ENCODE results near the gene NAA25. TPM values are rescaled to one million over a fixed set of nuclear protein-coding genes. Genes with fewer than 3 reads are reported as not detected.
"Not testable (repeated sequence)": the region's sequence is repeated elsewhere in the genome, so short reads cannot be mapped to it uniquely, and the experiment has no call there.

Gene NAA25
- total RNA-seq, 5 donors from 2014 or later (not counting 1 experiment from before 2014, with no cell fraction given): 25.0 to 41.6 (median 31.0) TPM

DNA sequence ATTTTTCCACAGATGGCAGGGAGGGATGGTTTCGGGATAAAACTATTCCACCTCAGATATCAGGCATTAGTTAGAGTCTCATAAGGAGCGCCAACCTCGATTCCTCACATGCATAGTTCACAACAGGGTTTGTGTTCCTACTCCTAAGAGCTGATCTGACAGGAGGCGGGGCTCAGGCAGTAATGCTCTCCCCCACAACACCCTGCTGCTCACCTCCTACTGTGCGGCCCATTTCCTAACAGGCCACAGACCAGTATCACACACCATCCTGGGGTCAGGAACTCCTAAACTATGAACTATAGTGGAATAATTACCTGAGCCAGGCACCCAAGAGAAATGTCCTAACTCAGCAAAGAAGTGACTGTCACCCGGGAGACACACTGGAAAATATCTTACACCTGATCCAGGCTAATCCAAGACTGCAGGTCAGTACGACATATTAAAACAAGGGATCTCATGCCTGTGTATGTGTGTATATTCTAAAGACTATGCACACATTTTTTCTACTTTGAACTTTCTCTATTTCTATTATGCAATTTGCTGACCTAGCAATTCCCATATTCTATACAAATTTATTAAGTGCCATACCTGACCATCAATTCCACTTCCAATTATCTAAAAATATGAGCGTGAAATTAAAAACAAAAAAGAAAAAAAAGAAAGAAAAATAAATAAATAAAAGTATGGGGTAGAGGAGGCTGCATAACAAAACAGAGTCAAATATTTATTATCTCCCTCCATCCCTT is 4.7 kb downstream of the NAA25 start:
- no peaks in the 10 kb centered on the region for H3K27me3 ChIP-seq (replicated peaks in 1 of 2; ENCODE audit: control insufficient read depth in 2 of 2, extremely low read depth in 1 of 2, insufficient read depth in 2 of 2, low read length in 1 of 2)
- Mint-ChIP-seq H3K4me1 (peaks cover 60 to 67% (median 61%) of the 10 kb centered on the region in 3 donors), H3K9me3 (no peaks in the 10 kb centered on the region), H3K27ac (peak overlapping the region in 1 of 2 donors; percentile 5), H3K4me3 (no peak overlapping the region), H3K27me3 (no peaks in the 10 kb centered on the region), H3K36me3 (peaks cover 13% of the 10 kb centered on the region)
- H3K27ac ChIP-seq (ENCODE audit: low read length): no peak overlapping the region
- 86% methylated on average over 3 of the region's 8 CpGs for WGBS (ENCODE audit: insufficient coverage)
- ChIA-PET CTCF (no interaction called here), POLR2A (no interaction called here)
- peaks cover 11 to 27% of the 10 kb centered on the region in 2 experiments for H3K4me1 ChIP-seq (ENCODE audit: control insufficient read depth in 1 of 2, extremely low read depth in 1 of 2, insufficient read depth in 2 of 2, low read length in 2 of 2)
- H3K9me3 ChIP-seq: no peaks in the 10 kb centered on the region
- H3K36me3 ChIP-seq (ENCODE audit: control insufficient read depth in 2 of 2, extremely low read depth in 1 of 2, insufficient read depth in 1 of 2, low read length in 1 of 2): peaks cover 6 to 13% of the 10 kb centered on the region in 2 donors
- DNase-seq: no peak
- no peak overlapping the region for H3K4me3 ChIP-seq (ENCODE audit: control insufficient read depth in 1 of 2, extremely low read depth in 1 of 2, low read length in 1 of 2)
- no peak for ATAC-seq (replicated peaks in 1 of 4)

DNA sequence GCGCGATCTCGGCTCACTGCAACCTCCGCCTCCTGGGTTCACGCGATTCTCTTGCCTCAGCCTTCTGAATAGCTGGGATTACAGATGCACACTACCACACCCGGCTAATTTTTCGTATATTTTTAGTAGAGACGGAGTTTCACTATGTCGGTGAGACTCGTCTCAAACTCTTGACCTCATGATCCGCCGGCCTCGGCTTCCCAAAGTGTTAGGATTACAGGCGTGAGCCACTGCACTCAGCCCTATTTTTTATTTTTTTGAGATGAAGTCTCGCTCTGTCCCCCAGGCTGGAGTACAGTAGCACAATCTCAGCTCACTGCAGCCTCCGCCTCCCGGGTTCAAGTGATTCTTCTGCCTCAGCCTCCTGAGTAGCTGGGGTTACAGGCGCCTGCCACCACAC is 5.8 kb downstream of the NAA25 start:
- H3K27ac Mint-ChIP-seq; H3K9me3 Mint-ChIP-seq; H3K27me3 Mint-ChIP-seq; H3K4me3 Mint-ChIP-seq; ATAC-seq (replicated peaks in 1 of 4); DNase-seq; H3K27me3 ChIP-seq (replicated peaks in 1 of 2; ENCODE audit: control insufficient read depth in 2 of 2, extremely low read depth in 1 of 2, insufficient read depth in 2 of 2, low read length in 1 of 2); CTCF ChIA-PET; POLR2A ChIA-PET; H3K27ac ChIP-seq (ENCODE audit: low read length); H3K9me3 ChIP-seq; H3K4me3 ChIP-seq (ENCODE audit: control insufficient read depth in 1 of 2, extremely low read depth in 1 of 2, low read length in 1 of 2): not testable (repeated sequence)
- 92% methylated on average over 14 of the region's 19 CpGs for WGBS (ENCODE audit: insufficient coverage)
- Histone ChIP-seq H3K36me3 (ENCODE audit: control insufficient read depth in 2 of 2, extremely low read depth in 1 of 2, insufficient read depth in 1 of 2, low read length in 1 of 2) (peaks cover 6 to 17% of the 10 kb centered on the region in 2 donors), H3K4me1 (ENCODE audit: control insufficient read depth in 1 of 2, extremely low read depth in 1 of 2, insufficient read depth in 2 of 2, low read length in 2 of 2) (peaks cover 10 to 21% of the 10 kb centered on the region in 2 experiments)
- Mint-ChIP-seq H3K4me1 (peaks cover 60 to 63% (median 62%) of the 10 kb centered on the region in 3 donors), H3K36me3 (peaks cover 18% of the 10 kb centered on the region)

DNA sequence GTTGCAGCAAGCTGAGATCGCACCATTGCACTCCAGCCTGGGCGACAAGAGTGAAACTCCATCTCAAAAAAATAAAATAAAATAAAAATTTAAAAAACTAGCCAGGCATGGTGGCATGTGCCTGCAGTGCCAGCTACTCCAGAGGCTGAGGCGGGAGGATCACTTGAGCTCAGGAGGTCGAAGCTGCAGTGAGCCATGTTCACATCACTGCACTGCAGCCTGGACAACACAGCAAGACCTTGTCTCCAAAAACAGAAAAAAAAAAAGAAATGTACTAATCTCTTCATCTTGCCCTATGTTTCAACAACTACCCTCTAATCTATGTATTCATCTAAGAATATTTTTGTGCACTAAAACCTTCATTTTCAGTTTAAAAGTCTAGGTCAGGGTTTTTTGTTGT is 6.5 kb downstream of the NAA25 start:
- no peak for DNase-seq
- H3K36me3 ChIP-seq (ENCODE audit: control insufficient read depth in 2 of 2, extremely low read depth in 1 of 2, insufficient read depth in 1 of 2, low read length in 1 of 2): peaks cover 6 to 19% of the 10 kb centered on the region in 2 donors
- peaks cover 4 to 17% of the 10 kb centered on the region in 2 experiments for H3K4me1 ChIP-seq (ENCODE audit: control insufficient read depth in 1 of 2, extremely low read depth in 1 of 2, insufficient read depth in 2 of 2, low read length in 2 of 2)
- peaks cover 18% of the 10 kb centered on the region for H3K36me3 Mint-ChIP-seq
- no peak overlapping the region for H3K4me3 ChIP-seq (ENCODE audit: control insufficient read depth in 1 of 2, extremely low read depth in 1 of 2, low read length in 1 of 2)
- H3K9me3 ChIP-seq: no peaks in the 10 kb centered on the region
- H3K27me3 ChIP-seq (replicated peaks in 1 of 2; ENCODE audit: control insufficient read depth in 2 of 2, extremely low read depth in 1 of 2, insufficient read depth in 2 of 2, low read length in 1 of 2): no peaks in the 10 kb centered on the region
- H3K4me1 Mint-ChIP-seq: peaks cover 55 to 57% (median 56%) of the 10 kb centered on the region in 3 donors
- ChIA-PET CTCF (no interaction called here), POLR2A (interaction anchor here in 1 of 2 donors (0.6 kb wide), 1 partner anchor 88 kb away, joined by 5 read pairs; no protein-coding TSS in a partner anchor)
- no peaks in the 10 kb centered on the region for H3K27me3 Mint-ChIP-seq
- no peak overlapping the region for H3K4me3 Mint-ChIP-seq
- 100% methylated on average over 1 of the region's 4 CpGs for WGBS (ENCODE audit: insufficient coverage)
- ATAC-seq (replicated peaks in 1 of 4): no peak
- no peak overlapping the region for H3K27ac Mint-ChIP-seq
- no peaks in the 10 kb centered on the region for H3K9me3 Mint-ChIP-seq
- no peak overlapping the region for H3K27ac ChIP-seq (ENCODE audit: low read length)

DNA sequence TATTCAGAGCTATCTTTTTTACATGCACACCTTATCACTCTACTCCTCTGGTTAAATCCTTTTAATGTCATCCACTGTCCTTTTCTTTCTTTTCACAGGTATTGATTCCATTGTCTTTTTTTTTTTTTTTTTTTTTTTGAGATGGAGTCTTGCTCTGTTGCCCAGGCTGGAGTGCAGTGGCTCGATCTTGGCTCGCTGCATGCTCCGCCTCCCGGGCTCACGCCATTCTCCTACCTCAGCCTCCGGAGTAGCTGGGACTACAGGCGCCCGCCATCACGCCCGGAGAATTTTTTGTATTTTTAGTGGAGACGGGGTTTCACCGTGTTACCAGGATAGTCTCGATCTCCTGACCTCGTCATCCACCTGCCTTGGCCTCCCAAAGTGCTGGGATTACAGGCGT is 8.1 kb downstream of the NAA25 start:
- not testable (repeated sequence) for H3K9me3 Mint-ChIP-seq; H3K4me3 ChIP-seq (ENCODE audit: control insufficient read depth in 1 of 2, extremely low read depth in 1 of 2, low read length in 1 of 2); H3K4me1 ChIP-seq (ENCODE audit: control insufficient read depth in 1 of 2, extremely low read depth in 1 of 2, insufficient read depth in 2 of 2, low read length in 2 of 2); H3K4me3 Mint-ChIP-seq; H3K27me3 ChIP-seq (replicated peaks in 1 of 2; ENCODE audit: control insufficient read depth in 2 of 2, extremely low read depth in 1 of 2, insufficient read depth in 2 of 2, low read length in 1 of 2); DNase-seq; ATAC-seq (replicated peaks in 1 of 4); H3K9me3 ChIP-seq; H3K27me3 Mint-ChIP-seq; H3K27ac ChIP-seq (ENCODE audit: low read length)
- 97% methylated on average over 8 of the region's 15 CpGs for WGBS (ENCODE audit: insufficient coverage)
- ChIA-PET POLR2A (interaction anchor here in 1 of 2 donors (0.6 to 0.7 kb wide), 3 partner anchors 30 to 256 kb away, joined by 6 to 9 read pairs (median 7); no protein-coding TSS in a partner anchor), CTCF (interaction anchor here (0.6 to 0.7 kb wide), 3 partner anchors 9 to 20 kb away, joined by 3 to 5 read pairs (median 4); no protein-coding TSS in a partner anchor)
- H3K27ac Mint-ChIP-seq: peak overlapping the region in 1 of 2 donors; percentile 61
- peaks cover 55 to 58% (median 56%) of the 10 kb centered on the region in 3 donors for H3K4me1 Mint-ChIP-seq
- H3K36me3 ChIP-seq (ENCODE audit: control insufficient read depth in 2 of 2, extremely low read depth in 1 of 2, insufficient read depth in 1 of 2, low read length in 1 of 2): peaks cover 6 to 29% of the 10 kb centered on the region in 2 donors
- H3K36me3 Mint-ChIP-seq: peaks cover 24% of the 10 kb centered on the region

DNA sequence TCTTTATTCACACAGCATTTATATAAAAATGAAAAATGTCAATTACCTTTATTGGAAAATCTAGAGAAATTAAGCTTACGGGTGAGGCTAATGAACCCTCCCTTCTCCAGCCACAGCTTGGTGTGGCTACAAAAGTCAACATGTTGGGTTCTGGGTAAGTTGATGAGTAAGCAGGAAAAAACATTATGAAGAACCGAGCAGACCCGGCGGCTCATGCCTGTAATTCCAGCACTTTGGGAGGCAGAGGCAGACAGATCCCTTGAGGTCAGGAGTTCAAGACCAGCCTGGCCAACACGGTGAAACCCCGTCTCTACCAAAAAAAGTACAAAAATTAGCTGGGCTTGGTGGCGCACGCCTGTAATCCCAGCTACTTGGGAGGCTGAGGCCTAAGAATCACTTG is 10.9 kb downstream of the NAA25 start:
- CTCF ChIA-PET: interaction anchor here in 1 of 2 donors (0.7 kb wide), 1 partner anchor 1469 kb away, joined by 4 read pairs; no protein-coding TSS in a partner anchor
- Histone ChIP-seq H3K4me3 (ENCODE audit: control insufficient read depth in 1 of 2, extremely low read depth in 1 of 2, low read length in 1 of 2) (no peak overlapping the region), H3K36me3 (ENCODE audit: control insufficient read depth in 2 of 2, extremely low read depth in 1 of 2, insufficient read depth in 1 of 2, low read length in 1 of 2) (peaks cover 3 to 32% of the 10 kb centered on the region in 2 donors), H3K4me1 (ENCODE audit: control insufficient read depth in 1 of 2, extremely low read depth in 1 of 2, insufficient read depth in 2 of 2, low read length in 2 of 2) (no peaks in the 10 kb centered on the region), H3K27ac (ENCODE audit: low read length) (no peak overlapping the region), H3K27me3 (replicated peaks in 1 of 2; ENCODE audit: control insufficient read depth in 2 of 2, extremely low read depth in 1 of 2, insufficient read depth in 2 of 2, low read length in 1 of 2) (no peaks in the 10 kb centered on the region), H3K9me3 (no peaks in the 10 kb centered on the region)
- DNase-seq (no peak), ATAC-seq (replicated peaks in 1 of 4) (no peak)
- H3K36me3 Mint-ChIP-seq: peaks cover 20% of the 10 kb centered on the region
- H3K4me1 Mint-ChIP-seq: peaks cover 38 to 39% (median 39%) of the 10 kb centered on the region in 3 donors
- no peak overlapping the region for H3K4me3 Mint-ChIP-seq
- H3K27me3 Mint-ChIP-seq: no peaks in the 10 kb centered on the region
- POLR2A ChIA-PET: interaction anchor here (0.7 kb wide), 5 partner anchors 9 to 136 kb away, joined by 3 to 9 read pairs (median 4); no protein-coding TSS in a partner anchor
- no peak overlapping the region for H3K27ac Mint-ChIP-seq
- no peaks in the 10 kb centered on the region for H3K9me3 Mint-ChIP-seq
- 89% methylated on average over 7 of the region's 8 CpGs for WGBS (ENCODE audit: insufficient coverage)

DNA sequence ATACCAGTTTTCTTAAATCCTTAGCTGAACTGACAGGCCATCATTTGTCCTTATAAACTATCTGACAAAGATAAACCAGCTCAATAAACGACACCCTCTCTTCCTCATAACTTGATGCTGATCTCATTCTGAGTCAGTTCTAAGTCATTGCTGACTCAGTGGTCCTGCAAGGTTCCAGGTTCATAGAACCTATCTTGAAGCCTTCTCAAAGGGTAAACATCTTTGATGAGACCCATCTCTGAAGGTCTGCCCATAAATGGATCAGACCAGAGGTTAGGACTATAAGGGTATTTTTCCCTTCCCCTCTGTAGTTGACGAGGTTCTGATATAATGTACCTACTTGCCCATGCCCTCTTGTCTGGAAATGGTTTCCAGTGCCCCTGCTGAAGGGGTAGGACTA is 11.9 kb downstream of the NAA25 start:
- Mint-ChIP-seq H3K27ac (peak overlapping the region; percentile 63 to 76), H3K9me3 (no peaks in the 10 kb centered on the region), H3K27me3 (no peaks in the 10 kb centered on the region), H3K36me3 (peaks cover 20% of the 10 kb centered on the region), H3K4me1 (peaks cover 32 to 35% (median 34%) of the 10 kb centered on the region in 3 donors), H3K4me3 (no peak overlapping the region)
- DNase-seq (no peak), ATAC-seq (replicated peaks in 1 of 4) (no peak)
- Histone ChIP-seq H3K36me3 (ENCODE audit: control insufficient read depth in 2 of 2, extremely low read depth in 1 of 2, insufficient read depth in 1 of 2, low read length in 1 of 2) (peaks cover 3 to 35% of the 10 kb centered on the region in 2 donors), H3K27me3 (replicated peaks in 1 of 2; ENCODE audit: control insufficient read depth in 2 of 2, extremely low read depth in 1 of 2, insufficient read depth in 2 of 2, low read length in 1 of 2) (no peaks in the 10 kb centered on the region), H3K4me3 (ENCODE audit: control insufficient read depth in 1 of 2, extremely low read depth in 1 of 2, low read length in 1 of 2) (no peak overlapping the region), H3K27ac (ENCODE audit: low read length) (no peak overlapping the region), H3K9me3 (no peaks in the 10 kb centered on the region), H3K4me1 (ENCODE audit: control insufficient read depth in 1 of 2, extremely low read depth in 1 of 2, insufficient read depth in 2 of 2, low read length in 2 of 2) (no peaks in the 10 kb centered on the region)
- 14% methylated on average over 1 of the region's 2 CpGs for WGBS (ENCODE audit: insufficient coverage)
- CTCF ChIA-PET: no interaction called here
- POLR2A ChIA-PET: no interaction called here
